K562 (cell line): Measurements from ENCODE around the gene ALG12. TPM values are rescaled to one million over a fixed set of nuclear protein-coding genes. Genes with fewer than 3 reads are reported as not detected.

ENCODE experiments used
- ATAC-seq: fragments of 200-7000 bp; cut with Tn5 transposase; 3 replicates; pipeline ENCODE4 v1.9.1; 2020; ENCODE audit warnings: moderate library complexity
- BruUV-seq: library from RNA; stranded (reverse); fragments of 400-500 nt; replicated peaks from 2 replicates; lab custom pipeline; 2021; lab: Mats Ljungman, UMichigan
- CTCF ChIA-PET: fragments of 300-600 bp; formaldehyde crosslinking; extraction: SDS; loops from one replicate; lab custom pipeline; 2021; ENCODE audit warnings: low intra/inter-chr PET ratio; lab: Yijun Ruan, JAX
- POLR2A ChIA-PET: fragments of 300-600, 350-650 bp; sonication (Branson Sonifier 250); formaldehyde crosslinking; extraction: SDS; loops from one replicate; lab custom pipeline; 2021; ENCODE audit warnings: antibody characterized with exemption, inconsistent platforms; lab: Yijun Ruan, JAX
- DNase-seq, 4 experiments: peaks; one replicate each; pipeline versions ENCODE4 v3.0.0 to v3.0.0-alpha.2; 2011 to 2018; ENCODE audit warnings: low spot score in 3 of 4, mixed read lengths in 3 of 4; ENCODE audit errors: extremely low read depth in 1 of 4
- FAIRE-seq: peaks from 2 replicates; lab custom pipeline; 2011; peaks lifted over from hg19 to GRCh38; lab: Jason Lieb, UNC
- H2AFZ ChIP-seq: 2 replicates; pipeline ENCODE4 v1.6.0; 2011; ENCODE audit warnings: low read depth, low read length, control low read depth, inconsistent platforms
- H3K27ac ChIP-seq: fragments of 200-600 bp; 3 replicates; pipeline ENCODE4 v1.8.0; 2011; ENCODE audit warnings: low read depth, mild to moderate bottlenecking, control low read depth, inconsistent platforms, low read length, moderate library complexity, mixed read lengths; ENCODE audit errors: extremely low read depth
- H3K27me3 ChIP-seq, 2 experiments: fragments of 300-600 bp in 1 of 2; 2 replicates in 1 of 2; 3 replicates in 1 of 2; pipeline versions ENCODE4 v1.6.0 to v1.8.0; 2011; ENCODE audit warnings: inconsistent platforms in 2 of 2, low read length in 2 of 2, mild to moderate bottlenecking in 1 of 2, mixed read lengths in 1 of 2, moderate library complexity in 1 of 2; ENCODE audit not compliant: control insufficient read depth in 2 of 2, insufficient read depth in 2 of 2
- H3K36me3 ChIP-seq: fragments of 300-600 bp; 3 replicates; pipeline ENCODE4 v1.8.0; 2011; ENCODE audit warnings: mild to moderate bottlenecking, low read length, inconsistent platforms; ENCODE audit not compliant: control insufficient read depth, insufficient read depth
- H3K4me1 ChIP-seq, 2 experiments: fragments of 200-600 bp in 1 of 2; replicated peaks in 1 of 2; 2 replicates in 1 of 2; 3 replicates in 1 of 2; pipeline versions ENCODE4 v1.5.1 to v1.8.0; 2011; ENCODE audit warnings: inconsistent platforms in 2 of 2, low read length in 2 of 2, mild to moderate bottlenecking in 1 of 2, mixed read lengths in 1 of 2, moderate library complexity in 1 of 2; ENCODE audit not compliant: control insufficient read depth in 2 of 2, insufficient read depth in 2 of 2
- H3K4me2 ChIP-seq: 2 replicates; pipeline ENCODE4 v1.6.1; 2011; ENCODE audit warnings: low read length, control low read depth, inconsistent platforms, mixed read lengths; ENCODE audit not compliant: insufficient read depth
- H3K4me3 ChIP-seq: fragments of 200-600 bp; sonication (generic), shearing (Covaris generic); 2 replicates; pipeline ENCODE4 v1.5.1; 2016; ENCODE audit warnings: control low read depth, inconsistent platforms
- H3K79me2 ChIP-seq: fragments of 200-600 bp; 3 replicates; pipeline ENCODE4 v1.8.0; 2011; ENCODE audit warnings: low read length, inconsistent platforms; ENCODE audit not compliant: control insufficient read depth, insufficient read depth
- H3K9ac ChIP-seq, 2 experiments: 2 replicates each; pipeline versions ENCODE4 v1.6.0 to v1.6.1; 2011; ENCODE audit warnings: low read depth in 2 of 2, low read length in 2 of 2, control low read depth in 1 of 2, inconsistent platforms in 1 of 2, mild to moderate bottlenecking in 1 of 2, mixed read lengths in 1 of 2; ENCODE audit not compliant: insufficient read depth in 1 of 2
- H3K9me1 ChIP-seq: one replicate; pipeline ENCODE4 v1.6.0; 2011; ENCODE audit warnings: inconsistent platforms, mild to moderate bottlenecking, low read length, moderate library complexity; ENCODE audit not compliant: control insufficient read depth, insufficient read depth
- H3K9me3 ChIP-seq: replicated peaks from 2 replicates; pipeline ENCODE4 v1.5.1; 2011; ENCODE audit warnings: low read depth, low read length, inconsistent platforms; ENCODE audit not compliant: control insufficient read depth, insufficient read depth
- H4K20me1 ChIP-seq: replicated peaks from 2 replicates; pipeline ENCODE4 v1.6.1; 2011; ENCODE audit warnings: low read length, inconsistent platforms, mixed read lengths; ENCODE audit not compliant: control insufficient read depth, insufficient read depth
- C11orf30 ChIP-seq: fragments of 450-650 bp; IDR thresholded peaks from 2 replicates; pipeline ENCODE4 v1.6.1; 2016; ENCODE audit warnings: low read depth, mild to moderate bottlenecking
- CBX8 ChIP-seq: fragments of 200-600 bp; sonication (generic); IDR thresholded peaks from 2 replicates; pipeline ENCODE4 v1.6.1; 2012; ENCODE audit warnings: borderline replicate concordance, mixed run types, low read depth, mild to moderate bottlenecking, moderate library complexity, mixed read lengths, low read length, control low read depth, inconsistent platforms; ENCODE audit not compliant: poor library complexity, severe bottlenecking; ENCODE audit errors: extremely low read depth
- EWSR1 ChIP-seq: fragments of 450-650 bp; IDR thresholded peaks from 2 replicates; pipeline ENCODE4 v1.6.1; 2018; ENCODE audit warnings: borderline replicate concordance, mild to moderate bottlenecking, low read depth, moderate library complexity; ENCODE audit not compliant: partially characterized antibody
- MYNN ChIP-seq, 2 experiments: sonication (generic); formaldehyde crosslinking in 1 of 2; IDR thresholded peaks; 2 replicates each; pipeline versions ENCODE4 v1.5.0 to v1.6.1; 2016 to 2020; ENCODE audit warnings: antibody characterized with exemption in 1 of 2, missing genetic modification reagents in 1 of 2
- POLR2G ChIP-seq: fragments of 200-400 bp; formaldehyde crosslinking; IDR thresholded peaks from 2 replicates; pipeline ENCODE4 v1.6.1; 2017; ENCODE audit warnings: low read depth, mild to moderate bottlenecking, antibody characterized with exemption, low read length, moderate library complexity
- ZKSCAN1 ChIP-seq: fragments of 150-350 bp; IDR thresholded peaks from 2 replicates; pipeline ENCODE4 v1.6.1; 2016; ENCODE audit warnings: low read depth, low read length
- ZSCAN29 ChIP-seq: fragments of 450-650 bp; IDR thresholded peaks from 2 replicates; pipeline ENCODE4 v1.6.1; 2017
- WGBS: fragments of 100-300 bp; shearing (Covaris generic); methylation state at CpG from one replicate; pipeline ENCODE4 v1.1.6; 2016; ENCODE audit warnings: low coverage, mixed read lengths; ENCODE audit not compliant: insufficient coverage; ENCODE audit errors: missing lambda C conversion rate; 5-methylcytosine and 5-hydroxymethylcytosine counted together
- in situ Hi-C: fragments of 300-500 bp; cut with MboI; formaldehyde crosslinking; loops from 4 replicates; pipeline ENCODE4 v1.15.0; 2018; ENCODE audit warnings: inconsistent platforms, mixed read lengths
- intact Hi-C: fragments of 100-400 bp; cut with micrococcal nuclease; formaldehyde crosslinking; loops from 2 replicates; pipeline ENCODE4 v1.14.2; 2022
- polyA plus RNA-seq, 8 experiments: library from polyadenylated mRNA; depleted of rRNA in 4 of 8; stranded (reverse) in 5 of 8; unstranded in 3 of 8; fragments of >200 nt; fragmentation: Nextera tagmentation in 2 of 8; fragmentation: Illumina TruSeq in 1 of 8; extraction: Ambion mirVana in 2 of 8; extraction: Trizol in 1 of 8; gene quantifications; 2 replicates each; pipeline versions ENCODE4 v1.2.1 to v1.2.3, GENCODE V29; 2011 to 2014; ENCODE audit warnings: inconsistent platforms in 1 of 8, missing spikeins in 1 of 8
- total RNA-seq, 7 experiments: library from RNA; depleted of rRNA in 6 of 7; stranded (reverse); fragments of >200 nt in 6 of 7; fragmentation: Illumina TruSeq in 2 of 7; extraction: Trizol in 2 of 7; gene quantifications; 2 replicates each; pipeline versions ENCODE4 v1.2.1 to v1.2.3, GENCODE V29; 2011 to 2021; ENCODE audit warnings: low replicate concordance in 1 of 7
- TF ChIP-seq, protein P1 (sequence below): sonication (generic); formaldehyde crosslinking; IDR thresholded peaks from 2 replicates; pipeline ENCODE4 v1.8.0; 2023; ENCODE audit warnings: mild to moderate bottlenecking, missing genetic modification reagents
- TF ChIP-seq, protein P2 (sequence below): fragments of 450-650 bp; formaldehyde crosslinking; IDR thresholded peaks from 2 replicates; pipeline ENCODE4 v1.4.0; 2022; ENCODE audit warnings: missing genetic modification characterization
- TF ChIP-seq, protein P3 (sequence below): sonication (generic); formaldehyde crosslinking; IDR thresholded peaks from 2 replicates; pipeline ENCODE4 v1.8.1; 2023; ENCODE audit warnings: mild to moderate bottlenecking, missing genetic modification reagents

ALG12 gene
- total and polyA plus RNA-seq, 9 of the 15 experiments (the other 6 are each of a cell fraction or from before 2014, with no cell fraction given): 0.20 to 8.5 (median 3.4) TPM

DNA sequence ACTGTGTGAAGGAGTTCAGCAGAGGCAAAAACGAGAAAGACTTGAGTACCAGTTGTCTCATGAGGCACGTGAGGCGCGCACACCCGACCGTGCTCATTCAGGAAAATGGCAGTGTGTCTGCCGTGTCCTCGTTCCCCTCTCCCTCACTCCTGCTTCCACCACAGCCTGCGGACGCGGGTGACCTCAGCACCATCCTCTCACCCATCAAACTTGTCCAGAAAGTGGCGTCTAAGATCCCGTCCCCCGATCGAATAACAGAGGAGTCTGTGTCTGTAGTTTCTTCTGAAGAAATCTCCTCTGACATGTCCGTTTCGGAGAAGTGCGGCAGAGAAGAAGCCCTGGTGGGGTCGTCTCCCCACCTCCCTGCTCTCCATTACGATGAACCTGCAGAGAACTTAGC is 34.2 kb downstream of the ALG12 start:
- BruUV-seq: no TSS peak
- Histone ChIP-seq H3K27me3 (no peaks in the 10 kb centered on the region), H4K20me1 (no peaks in the 10 kb centered on the region), H3K9me1 (no peaks in the 10 kb centered on the region), H3K4me3 (no peak overlapping the region), H3K9me3 (peaks cover 3% of the 10 kb centered on the region), H3K79me2 (peaks cover 26% of the 10 kb centered on the region), H2AFZ (no peak overlapping the region), H3K9ac (no peak overlapping the region), H3K27ac (no peak overlapping the region), H3K36me3 (peaks cover 51% of the 10 kb centered on the region; the same call in 2 of the 3 replicates), H3K4me1 (peaks cover 0 to 4% of the 10 kb centered on the region in 2 experiments; a peak in 1 of 5 replicates), H3K4me2 (no peak overlapping the region)
- 89% methylated on average over 6 of the region's 20 CpGs for whole genome bisulfite sequencing
- ATAC-seq: no peak
- POLR2A ChIA-PET: interaction anchor here (0.6 kb wide), 1 partner anchor 59 kb away, joined by 3 read pairs; no protein-coding TSS in a partner anchor
- TF ChIP-seq C11orf30 (no peak), POLR2G (0 out of 2 replicates have a peak, but pooled peaks have one; percentile 5)
- DNase-seq: no peak
- intact Hi-C loops: no loop called here
- in situ Hi-C loops: no loop called here
- CTCF ChIA-PET: no interaction called here
- FAIRE-seq: no peak

DNA sequence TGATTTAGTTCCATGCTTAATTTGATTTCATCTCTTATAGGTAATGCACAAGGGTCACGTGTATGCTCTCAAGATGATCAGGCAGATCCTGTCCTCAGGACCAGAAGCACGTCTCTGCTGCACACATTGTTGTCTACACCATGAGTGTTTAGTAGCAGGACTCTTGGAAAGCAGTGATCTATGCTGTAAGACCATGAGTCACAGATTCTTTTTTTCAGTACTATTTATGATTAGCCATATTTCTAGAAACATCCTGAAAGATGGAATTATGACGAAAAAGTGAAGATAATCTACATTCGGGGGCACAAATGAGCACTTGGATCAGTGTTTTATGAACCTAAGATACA is 35.0 kb downstream of the ALG12 start:
- ATAC-seq (no peak), FAIRE-seq (no peak), DNase-seq (no peak)
- H3K9me1 ChIP-seq: no peaks in the 10 kb centered on the region
- H3K9me3 ChIP-seq: no peaks in the 10 kb centered on the region; the same call in none of the 2 replicates
- H3K9ac ChIP-seq: no peak overlapping the region
- in situ Hi-C loops: no loop called here
- peaks cover 28% of the 10 kb centered on the region for H3K79me2 ChIP-seq
- 95% methylated on average over 4 of the region's 4 CpGs for WGBS
- peaks cover 47% of the 10 kb centered on the region; the same call in 2 of the 3 replicates for H3K36me3 ChIP-seq
- no TSS peak for BruUV-seq
- H3K4me3 ChIP-seq: no peak overlapping the region
- no peaks in the 10 kb centered on the region for H3K27me3 ChIP-seq
- POLR2A ChIA-PET: no interaction called here
- H3K27ac ChIP-seq: no peak overlapping the region
- intact Hi-C loops: no loop called here
- peaks cover 0 to 4% of the 10 kb centered on the region in 2 experiments; a peak in 1 of 5 replicates for H3K4me1 ChIP-seq
- H4K20me1 ChIP-seq: no peaks in the 10 kb centered on the region
- CTCF ChIA-PET: no interaction called here
- H2AFZ ChIP-seq: no peak overlapping the region
- no peak overlapping the region for H3K4me2 ChIP-seq
- no peak for TF ChIP-seq ZKSCAN1
- TF ChIP-seq, protein P1, sequence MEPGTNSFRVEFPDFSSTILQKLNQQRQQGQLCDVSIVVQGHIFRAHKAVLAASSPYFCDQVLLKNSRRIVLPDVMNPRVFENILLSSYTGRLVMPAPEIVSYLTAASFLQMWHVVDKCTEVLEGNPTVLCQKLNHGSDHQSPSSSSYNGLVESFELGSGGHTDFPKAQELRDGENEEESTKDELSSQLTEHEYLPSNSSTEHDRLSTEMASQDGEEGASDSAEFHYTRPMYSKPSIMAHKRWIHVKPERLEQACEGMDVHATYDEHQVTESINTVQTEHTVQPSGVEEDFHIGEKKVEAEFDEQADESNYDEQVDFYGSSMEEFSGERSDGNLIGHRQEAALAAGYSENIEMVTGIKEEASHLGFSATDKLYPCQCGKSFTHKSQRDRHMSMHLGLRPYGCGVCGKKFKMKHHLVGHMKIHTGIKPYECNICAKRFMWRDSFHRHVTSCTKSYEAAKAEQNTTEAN (CRISPR knock-in tag): no peak
- no peak for TF ChIP-seq ZSCAN29
- TF ChIP-seq EWSR1: no peak
- TF ChIP-seq, protein P2, sequence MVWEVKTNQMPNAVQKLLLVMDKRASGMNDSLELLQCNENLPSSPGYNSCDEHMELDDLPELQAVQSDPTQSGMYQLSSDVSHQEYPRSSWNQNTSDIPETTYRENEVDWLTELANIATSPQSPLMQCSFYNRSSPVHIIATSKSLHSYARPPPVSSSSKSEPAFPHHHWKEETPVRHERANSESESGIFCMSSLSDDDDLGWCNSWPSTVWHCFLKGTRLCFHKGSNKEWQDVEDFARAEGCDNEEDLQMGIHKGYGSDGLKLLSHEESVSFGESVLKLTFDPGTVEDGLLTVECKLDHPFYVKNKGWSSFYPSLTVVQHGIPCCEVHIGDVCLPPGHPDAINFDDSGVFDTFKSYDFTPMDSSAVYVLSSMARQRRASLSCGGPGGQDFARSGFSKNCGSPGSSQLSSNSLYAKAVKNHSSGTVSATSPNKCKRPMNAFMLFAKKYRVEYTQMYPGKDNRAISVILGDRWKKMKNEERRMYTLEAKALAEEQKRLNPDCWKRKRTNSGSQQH: no peak
- no peak for TF ChIP-seq CBX8
- TF ChIP-seq, protein P3, sequence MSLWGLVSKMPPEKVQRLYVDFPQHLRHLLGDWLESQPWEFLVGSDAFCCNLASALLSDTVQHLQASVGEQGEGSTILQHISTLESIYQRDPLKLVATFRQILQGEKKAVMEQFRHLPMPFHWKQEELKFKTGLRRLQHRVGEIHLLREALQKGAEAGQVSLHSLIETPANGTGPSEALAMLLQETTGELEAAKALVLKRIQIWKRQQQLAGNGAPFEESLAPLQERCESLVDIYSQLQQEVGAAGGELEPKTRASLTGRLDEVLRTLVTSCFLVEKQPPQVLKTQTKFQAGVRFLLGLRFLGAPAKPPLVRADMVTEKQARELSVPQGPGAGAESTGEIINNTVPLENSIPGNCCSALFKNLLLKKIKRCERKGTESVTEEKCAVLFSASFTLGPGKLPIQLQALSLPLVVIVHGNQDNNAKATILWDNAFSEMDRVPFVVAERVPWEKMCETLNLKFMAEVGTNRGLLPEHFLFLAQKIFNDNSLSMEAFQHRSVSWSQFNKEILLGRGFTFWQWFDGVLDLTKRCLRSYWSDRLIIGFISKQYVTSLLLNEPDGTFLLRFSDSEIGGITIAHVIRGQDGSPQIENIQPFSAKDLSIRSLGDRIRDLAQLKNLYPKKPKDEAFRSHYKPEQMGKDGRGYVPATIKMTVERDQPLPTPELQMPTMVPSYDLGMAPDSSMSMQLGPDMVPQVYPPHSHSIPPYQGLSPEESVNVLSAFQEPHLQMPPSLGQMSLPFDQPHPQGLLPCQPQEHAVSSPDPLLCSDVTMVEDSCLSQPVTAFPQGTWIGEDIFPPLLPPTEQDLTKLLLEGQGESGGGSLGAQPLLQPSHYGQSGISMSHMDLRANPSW (CRISPR knock-in tag): no peak
- TF ChIP-seq MYNN (IDR thresholded peaks at IDR 0.05): no peak
- no peak for TF ChIP-seq MYNN (CRISPR knock-in tag; IDR thresholded peaks at IDR 0.05)
